WTC11 (cell line): Measurements from ENCODE around the gene SGIP1.

ENCODE experiments used
- ATF2 ChIP-seq: sonication (generic); formaldehyde crosslinking; IDR thresholded peaks from 2 replicates; pipeline ENCODE4 v1.8.1; 2022; ENCODE audit warnings: low read depth, missing genetic modification reagents, borderline replicate concordance
- CREB1 ChIP-seq: sonication (generic); formaldehyde crosslinking; IDR thresholded peaks from 2 replicates; pipeline ENCODE4 v1.8.0; 2023; ENCODE audit warnings: mild to moderate bottlenecking, missing genetic modification reagents
- CTCF ChIP-seq: fragments of 200-600 bp; IDR thresholded peaks from 2 replicates; pipeline ENCODE4 v1.8.0; 2022; ENCODE audit warnings: antibody characterized with exemption
- JUN ChIP-seq: sonication (generic); formaldehyde crosslinking; IDR thresholded peaks from 2 replicates; pipeline ENCODE4 v1.8.0; 2023; ENCODE audit warnings: mild to moderate bottlenecking, missing genetic modification reagents
- MAX ChIP-seq: sonication (generic); formaldehyde crosslinking; IDR thresholded peaks from 2 replicates; pipeline ENCODE4 v1.8.0; 2022; ENCODE audit warnings: mild to moderate bottlenecking, missing genetic modification reagents
- TF ChIP-seq, protein P1 (sequence below): sonication (generic); formaldehyde crosslinking; IDR thresholded peaks from 2 replicates; pipeline ENCODE4 v1.8.1; 2022; ENCODE audit warnings: mild to moderate bottlenecking, moderate library complexity, missing genetic modification reagents

DNA sequence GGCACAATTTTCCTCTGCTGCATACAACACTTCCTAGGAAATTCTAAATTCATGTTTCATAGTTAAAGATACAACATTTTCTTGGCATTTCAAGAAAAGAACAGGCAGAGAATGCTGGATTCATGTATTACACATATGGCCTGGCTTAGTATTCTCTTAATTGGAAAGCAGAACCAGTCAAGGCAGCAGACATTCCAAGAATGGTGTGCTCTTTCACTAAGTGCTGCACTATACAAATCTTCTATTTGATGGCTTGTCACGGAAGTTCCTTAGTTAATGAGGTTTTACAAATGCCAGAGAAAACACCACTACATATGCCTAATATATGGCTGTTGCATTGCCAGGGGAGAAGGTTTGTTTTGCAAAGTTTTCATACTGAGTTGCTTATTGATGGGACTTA, 137.5 kb downstream of the SGIP1 start:
- TF ChIP-seq JUN (CRISPR knock-in tag) (no peak), CTCF (no peak), ATF2 (CRISPR knock-in tag) (no peak), MAX (CRISPR knock-in tag) (no peak), CREB1 (CRISPR knock-in tag) (no peak)
- TF ChIP-seq, protein P1, sequence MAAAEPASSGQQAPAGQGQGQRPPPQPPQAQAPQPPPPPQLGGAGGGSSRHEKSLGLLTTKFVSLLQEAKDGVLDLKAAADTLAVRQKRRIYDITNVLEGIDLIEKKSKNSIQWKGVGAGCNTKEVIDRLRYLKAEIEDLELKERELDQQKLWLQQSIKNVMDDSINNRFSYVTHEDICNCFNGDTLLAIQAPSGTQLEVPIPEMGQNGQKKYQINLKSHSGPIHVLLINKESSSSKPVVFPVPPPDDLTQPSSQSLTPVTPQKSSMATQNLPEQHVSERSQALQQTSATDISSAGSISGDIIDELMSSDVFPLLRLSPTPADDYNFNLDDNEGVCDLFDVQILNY (CRISPR knock-in tag): no peak
